HCT116 (cell line): ENCODE data around the gene MEF2D.

Experiments
- ATF3 ChIP-seq: IDR thresholded peaks from 2 replicates; pipeline ENCODE4 v1.6.1; 2012
- CTCF ChIP-seq, 3 experiments: fragments of 200-600 bp in 1 of 3; sonication (generic) in 1 of 3; IDR thresholded peaks in 2 of 3; conservative IDR thresholded peaks in 1 of 3; 2 replicates each; pipeline ENCODE4 v1.5.1; 2012 to 2017; ENCODE audit warnings: low read depth in 2 of 3, low read length in 2 of 3, antibody characterized with exemption in 1 of 3, borderline replicate concordance in 1 of 3, control low read depth in 1 of 3, mild to moderate bottlenecking in 1 of 3, mixed read lengths in 1 of 3, mixed run types in 1 of 3, moderate library complexity in 1 of 3; ENCODE audit not compliant: insufficient read depth in 1 of 3
- EZH2 ChIP-seq: fragments of 200-600 bp; sonication (generic); IDR thresholded peaks from 2 replicates; pipeline ENCODE4 v1.6.1; 2017; ENCODE audit warnings: antibody characterized with exemption, mixed run types
- EZH2phosphoT487 ChIP-seq: fragments of 200-600 bp; IDR thresholded peaks from 2 replicates; pipeline ENCODE4 v1.6.1; 2018; ENCODE audit warnings: antibody characterized with exemption, borderline replicate concordance
- RAD21 ChIP-seq: IDR thresholded peaks from 2 replicates; pipeline ENCODE4 v1.6.1; 2012; ENCODE audit warnings: low read depth, mild to moderate bottlenecking
- TF ChIP-seq, protein P1 (sequence below): IDR thresholded peaks from 2 replicates; pipeline ENCODE4 v1.6.1; 2011; ENCODE audit warnings: mild to moderate bottlenecking, low read length, moderate library complexity; ENCODE audit not compliant: insufficient replicate concordance; ENCODE audit errors: extremely low read depth

- TF ChIP-seq ATF3 (no peak), EZH2 (no peak), RAD21 (no peak), EZH2phosphoT487 (no peak), CTCF (IDR thresholded peaks at IDR 0.05 in 2 of 3, conservative IDR thresholded peaks at IDR 0.05 in 1 of 3; ENCODE audit: borderline replicate concordance in 1 of 3, insufficient read depth in 1 of 3, low read depth in 2 of 3, low read length in 2 of 3) (no peak)
- TF ChIP-seq, protein P1, sequence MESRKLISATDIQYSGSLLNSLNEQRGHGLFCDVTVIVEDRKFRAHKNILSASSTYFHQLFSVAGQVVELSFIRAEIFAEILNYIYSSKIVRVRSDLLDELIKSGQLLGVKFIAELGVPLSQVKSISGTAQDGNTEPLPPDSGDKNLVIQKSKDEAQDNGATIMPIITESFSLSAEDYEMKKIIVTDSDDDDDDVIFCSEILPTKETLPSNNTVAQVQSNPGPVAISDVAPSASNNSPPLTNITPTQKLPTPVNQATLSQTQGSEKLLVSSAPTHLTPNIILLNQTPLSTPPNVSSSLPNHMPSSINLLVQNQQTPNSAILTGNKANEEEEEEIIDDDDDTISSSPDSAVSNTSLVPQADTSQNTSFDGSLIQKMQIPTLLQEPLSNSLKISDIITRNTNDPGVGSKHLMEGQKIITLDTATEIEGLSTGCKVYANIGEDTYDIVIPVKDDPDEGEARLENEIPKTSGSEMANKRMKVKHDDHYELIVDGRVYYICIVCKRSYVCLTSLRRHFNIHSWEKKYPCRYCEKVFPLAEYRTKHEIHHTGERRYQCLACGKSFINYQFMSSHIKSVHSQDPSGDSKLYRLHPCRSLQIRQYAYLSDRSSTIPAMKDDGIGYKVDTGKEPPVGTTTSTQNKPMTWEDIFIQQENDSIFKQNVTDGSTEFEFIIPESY = no peak
Measured at GRCh38 chr1:156440654-156441437, 59.7 kb downstream of the MEF2D start.
